WERI-Rb-1 (cell line): ENCODE results near the gene TTYH3.

Source experiments
- DNase-seq: peaks from one replicate; pipeline ENCODE4 v3.0.0-alpha.2; 2020
- H3K27ac ChIP-seq: fragments of 250-450 bp; sonication (Bioruptor Pico); 2 replicates; pipeline ENCODE4 v1.5.1; 2020; ENCODE audit warnings: mild to moderate bottlenecking, moderate library complexity
- H3K27me3 ChIP-seq: fragments of 250-450 bp; sonication (Bioruptor Pico); 2 replicates; pipeline ENCODE4 v1.5.1; 2021; ENCODE audit warnings: mild to moderate bottlenecking, low read depth, moderate library complexity; ENCODE audit not compliant: insufficient read depth, severe bottlenecking
- H3K36me3 ChIP-seq: fragments of 250-450 bp; sonication (Bioruptor Pico); 2 replicates; pipeline ENCODE4 v1.5.1; 2020; ENCODE audit warnings: mild to moderate bottlenecking, moderate library complexity
- H3K4me3 ChIP-seq: 2 replicates; pipeline ENCODE4 v1.5.1; 2011; ENCODE audit warnings: low read depth, mild to moderate bottlenecking, control low read depth, low read length
- H3K9me3 ChIP-seq: fragments of 250-450 bp; sonication (Bioruptor Pico); 2 replicates; pipeline ENCODE4 v1.5.1; 2021; ENCODE audit warnings: mild to moderate bottlenecking, moderate library complexity; ENCODE audit not compliant: severe bottlenecking
- TF ChIP-seq, protein P1 (sequence below): IDR thresholded peaks from 2 replicates; pipeline ENCODE4 v1.5.1; 2011; ENCODE audit warnings: low read depth, mild to moderate bottlenecking, control low read depth, inconsistent platforms, low read length

The TTYH3 gene

DNA sequence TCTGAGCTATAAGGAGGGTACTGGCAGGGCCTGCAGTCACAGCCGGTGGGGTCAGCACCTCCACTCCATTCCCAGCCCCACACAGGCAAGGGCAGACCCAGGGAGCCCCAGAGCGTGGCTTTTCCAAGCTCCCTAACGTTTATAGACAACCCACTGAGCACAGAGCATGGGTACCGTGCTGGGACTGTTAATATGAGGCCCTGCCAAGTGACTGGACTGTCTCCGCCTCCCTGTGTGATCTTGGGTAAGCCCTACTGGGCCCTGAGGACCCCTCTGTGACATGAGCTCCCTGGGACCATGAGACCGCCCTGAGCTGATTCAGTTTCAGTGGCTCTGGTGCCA lies 12.4 kb downstream of the TTYH3 start:
- no peak overlapping the region for H3K27ac ChIP-seq
- H3K27me3 ChIP-seq = no peaks in the 10 kb centered on the region
- no peaks in the 10 kb centered on the region for H3K9me3 ChIP-seq
- H3K36me3 ChIP-seq = peaks cover 34% of the 10 kb centered on the region
- TF ChIP-seq, protein P1, sequence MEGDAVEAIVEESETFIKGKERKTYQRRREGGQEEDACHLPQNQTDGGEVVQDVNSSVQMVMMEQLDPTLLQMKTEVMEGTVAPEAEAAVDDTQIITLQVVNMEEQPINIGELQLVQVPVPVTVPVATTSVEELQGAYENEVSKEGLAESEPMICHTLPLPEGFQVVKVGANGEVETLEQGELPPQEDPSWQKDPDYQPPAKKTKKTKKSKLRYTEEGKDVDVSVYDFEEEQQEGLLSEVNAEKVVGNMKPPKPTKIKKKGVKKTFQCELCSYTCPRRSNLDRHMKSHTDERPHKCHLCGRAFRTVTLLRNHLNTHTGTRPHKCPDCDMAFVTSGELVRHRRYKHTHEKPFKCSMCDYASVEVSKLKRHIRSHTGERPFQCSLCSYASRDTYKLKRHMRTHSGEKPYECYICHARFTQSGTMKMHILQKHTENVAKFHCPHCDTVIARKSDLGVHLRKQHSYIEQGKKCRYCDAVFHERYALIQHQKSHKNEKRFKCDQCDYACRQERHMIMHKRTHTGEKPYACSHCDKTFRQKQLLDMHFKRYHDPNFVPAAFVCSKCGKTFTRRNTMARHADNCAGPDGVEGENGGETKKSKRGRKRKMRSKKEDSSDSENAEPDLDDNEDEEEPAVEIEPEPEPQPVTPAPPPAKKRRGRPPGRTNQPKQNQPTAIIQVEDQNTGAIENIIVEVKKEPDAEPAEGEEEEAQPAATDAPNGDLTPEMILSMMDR = no peak
- no peak for DNase-seq
- no peak overlapping the region for H3K4me3 ChIP-seq

DNA sequence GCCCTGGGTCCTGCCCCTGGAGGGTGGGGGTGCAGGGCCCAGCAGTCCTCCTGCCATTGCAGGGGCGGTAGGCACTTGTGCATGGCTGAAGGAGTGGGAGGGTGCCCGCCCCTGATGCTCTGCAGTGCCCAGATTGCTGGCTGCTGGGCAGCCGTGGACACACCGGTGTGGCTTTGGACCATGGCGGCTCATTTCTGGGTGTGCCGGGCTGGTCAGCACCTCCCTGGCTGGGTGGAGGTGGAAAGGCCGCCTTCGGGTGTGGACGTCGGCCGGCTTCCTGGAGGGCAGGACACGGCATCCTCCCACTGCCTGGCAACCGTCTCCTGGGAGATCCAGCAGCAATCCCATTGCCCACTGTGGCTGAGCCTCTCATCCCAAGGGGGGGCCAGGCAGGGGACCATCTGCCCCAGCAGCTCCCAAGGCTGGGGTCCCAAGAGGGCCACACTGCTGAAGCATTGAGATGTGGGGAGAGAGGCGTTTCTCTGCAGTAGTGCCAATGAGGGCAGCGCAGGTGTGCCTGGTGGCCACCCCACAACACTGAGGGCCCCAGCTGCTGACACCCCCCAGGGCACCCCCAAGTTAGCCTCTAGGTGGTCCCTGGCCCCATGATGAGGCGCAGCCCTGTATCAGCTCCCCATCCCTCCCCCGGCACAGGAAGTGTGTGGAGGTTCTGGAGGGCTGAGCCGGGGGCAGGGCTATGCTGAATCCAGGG lies 12.9 kb downstream of the TTYH3 start:
- Histone ChIP-seq H3K36me3 (peaks cover 34% of the 10 kb centered on the region), H3K4me3 (no peak overlapping the region)
- TF ChIP-seq, protein P1 = no peak

DNA sequence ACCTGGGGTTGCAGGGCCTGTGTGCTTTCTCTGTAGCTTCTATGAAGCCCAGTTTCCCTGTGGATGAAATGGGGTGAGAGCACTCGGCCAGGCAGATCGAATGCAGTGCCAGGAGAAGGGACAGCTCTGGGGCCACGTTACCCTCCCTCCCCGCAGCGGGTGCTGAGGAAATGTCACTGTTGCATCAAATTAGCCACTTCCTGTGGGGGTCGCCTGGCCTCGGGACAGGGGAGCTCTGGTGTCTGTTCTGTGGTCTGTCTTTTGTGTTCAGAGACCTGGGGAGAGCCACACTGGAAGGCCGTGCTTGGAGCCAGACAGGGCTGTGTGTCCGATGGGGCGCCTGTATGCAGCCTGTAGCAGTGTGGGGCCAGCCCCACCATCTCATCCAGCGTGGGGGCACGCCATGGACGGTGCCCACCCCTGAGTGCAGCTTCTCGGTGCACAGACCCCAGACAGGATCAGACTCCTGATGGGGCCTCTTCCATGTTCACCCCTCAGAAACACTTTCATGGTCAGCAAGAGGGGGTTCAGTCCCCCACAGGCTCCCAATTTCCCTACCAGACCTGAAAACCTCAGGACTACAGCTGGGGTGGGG lies 13.6 kb downstream of the TTYH3 start:
- H3K9me3 ChIP-seq = no peaks in the 10 kb centered on the region
- H3K36me3 ChIP-seq = peaks cover 35% of the 10 kb centered on the region
- TF ChIP-seq, protein P1 = no peak
- DNase-seq = no peak
- no peaks in the 10 kb centered on the region for H3K27me3 ChIP-seq
- no peak overlapping the region for H3K27ac ChIP-seq
- H3K4me3 ChIP-seq = no peak overlapping the region

More for the DNA sequence above, 12.9 kb downstream of the TTYH3 start:
- H3K27ac ChIP-seq = no peak overlapping the region
- no peaks in the 10 kb centered on the region for H3K9me3 ChIP-seq
- no peaks in the 10 kb centered on the region for H3K27me3 ChIP-seq
- no peak for DNase-seq

DNA sequence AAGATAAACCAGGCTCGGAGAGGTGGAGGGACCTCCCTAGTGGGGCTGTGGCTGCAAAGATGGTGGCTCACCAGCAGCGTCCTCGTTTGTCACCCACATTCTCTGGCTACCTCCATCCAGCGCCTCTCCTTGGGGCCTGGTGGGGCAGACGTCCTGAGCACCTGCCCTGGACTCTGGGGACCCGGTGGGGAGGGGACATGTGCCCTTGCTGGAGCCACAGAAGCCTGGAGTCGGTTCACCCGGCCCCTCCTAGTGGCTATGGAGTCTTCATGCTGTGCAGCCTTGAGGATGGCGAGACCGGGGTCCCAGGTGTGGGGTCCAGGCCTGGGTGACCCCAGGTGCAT lies 14.5 kb downstream of the TTYH3 start:
- no peak for DNase-seq
- H3K4me3 ChIP-seq = no peak overlapping the region
- H3K27ac ChIP-seq = no peak overlapping the region

DNA sequence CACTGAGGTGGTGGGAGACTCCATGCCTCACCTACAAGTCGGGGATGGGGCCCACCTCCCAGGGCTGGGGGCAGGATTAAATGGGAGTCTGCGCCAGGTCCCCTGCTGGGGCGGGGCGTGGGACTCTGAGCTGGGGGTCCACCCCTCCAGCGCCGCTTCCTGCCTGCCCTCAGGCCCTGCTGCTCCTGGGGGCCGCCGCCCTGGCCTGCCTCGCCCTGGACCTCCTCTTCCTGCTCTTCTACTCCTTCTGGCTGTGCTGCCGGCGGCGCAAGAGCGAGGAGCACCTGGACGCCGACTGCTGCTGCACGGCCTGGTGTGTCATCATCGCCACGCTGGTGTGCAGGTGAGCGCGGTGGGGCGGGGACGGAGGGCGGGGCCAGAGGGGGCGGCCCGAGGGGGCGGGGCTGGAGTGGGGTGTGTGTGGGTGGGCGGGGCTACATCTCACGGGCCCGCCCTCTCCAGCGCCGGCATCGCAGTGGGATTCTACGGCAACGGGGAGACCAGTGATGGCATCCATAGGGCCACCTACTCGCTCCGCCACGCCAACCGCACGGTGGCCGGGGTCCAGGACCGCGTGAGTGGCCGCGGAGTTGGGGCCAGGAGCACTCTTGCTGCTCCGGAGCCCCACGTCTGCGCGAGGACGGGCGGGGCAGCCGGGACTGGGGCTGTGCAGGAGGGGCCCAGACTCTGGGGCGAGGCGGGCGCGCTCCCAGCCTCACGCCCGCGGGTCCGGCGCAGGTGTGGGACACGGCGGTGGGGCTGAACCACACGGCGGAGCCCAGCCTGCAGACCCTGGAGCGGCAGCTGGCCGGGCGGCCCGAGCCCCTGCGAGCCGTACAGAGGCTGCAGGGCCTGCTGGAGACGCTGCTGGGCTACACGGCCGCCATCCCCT lies 15.1 kb downstream of the TTYH3 start:
- no peak overlapping the region for H3K4me3 ChIP-seq
- H3K36me3 ChIP-seq = peaks cover 38% of the 10 kb centered on the region
- H3K27me3 ChIP-seq = no peaks in the 10 kb centered on the region
- no peak overlapping the region for H3K27ac ChIP-seq
- DNase-seq = no peak
- H3K9me3 ChIP-seq = no peaks in the 10 kb centered on the region
- TF ChIP-seq, protein P1 = no peak

More for the DNA sequence above, 14.5 kb downstream of the TTYH3 start:
- no peaks in the 10 kb centered on the region for H3K9me3 ChIP-seq
- peaks cover 34% of the 10 kb centered on the region for H3K36me3 ChIP-seq
- TF ChIP-seq, protein P1 = no peak
- no peaks in the 10 kb centered on the region for H3K27me3 ChIP-seq
